Measurements from ENCODE around the gene CENPE.
A peak's percentile ranks its signal among the peaks of the same experiment; 100 is the strongest.
"Not testable (repeated sequence)": the region's sequence is repeated elsewhere in the genome, so short reads cannot be mapped to it uniquely, and the experiment has no call there.

Gene CENPE

GRCh38 chr4:103198111-103198765 is at the start of gene CENPE:
Gene CENPE (minus strand): TSS chr4:103198343. CDS start chr4:103198319, 24 bp downstream.
- peak; percentile 78 for DNase-seq

DNA sequence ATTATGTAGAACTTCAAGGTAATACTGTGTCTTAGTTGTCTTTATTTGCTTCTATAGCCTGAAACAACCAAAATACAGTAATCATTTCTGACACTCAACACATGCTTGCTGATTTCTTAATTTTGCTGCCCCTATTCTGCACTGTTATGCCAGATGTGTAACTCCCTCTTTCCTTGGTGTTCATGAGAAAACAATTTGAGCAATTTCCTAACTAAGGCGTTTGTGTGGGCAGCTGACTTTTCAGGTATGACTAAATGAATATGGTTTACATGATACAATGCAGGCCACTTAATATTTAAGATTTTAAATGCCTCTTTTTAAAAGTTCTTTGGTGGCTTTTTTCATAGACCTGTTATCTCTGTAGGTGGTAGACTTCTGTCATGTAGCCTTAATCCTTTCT is 46.1 kb upstream of the CENPE start:
- DNase-seq, result no peak

DNA sequence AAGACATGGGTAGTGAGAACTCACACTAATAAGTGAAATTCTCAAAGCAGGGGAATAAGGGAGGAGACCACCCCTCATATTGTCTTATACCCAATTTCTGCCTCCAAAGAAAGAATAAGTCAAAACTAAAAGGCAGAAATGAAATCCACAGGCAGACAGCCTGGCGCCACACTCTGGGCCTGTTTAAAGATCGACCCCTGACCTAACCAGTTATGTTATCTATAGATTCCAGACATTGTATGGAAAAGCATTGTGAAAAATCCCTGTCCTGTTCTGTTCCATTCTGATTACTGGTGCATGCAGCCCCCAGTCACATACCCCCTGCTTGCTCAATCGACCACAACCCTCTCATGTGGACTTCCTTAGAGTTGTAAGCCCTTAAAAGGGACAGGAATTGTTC is 32.8 kb upstream of the CENPE start:
- not testable (repeated sequence) for DNase-seq

- DNase-seq, result not testable (repeated sequence)
Measured at GRCh38 chr4:103223556-103223955, 25.4 kb upstream of the CENPE start.

GRCh38 chr4:103207673-103208072 is 9.5 kb upstream of the CENPE start:
- peak; percentile 2 for DNase-seq

DNA sequence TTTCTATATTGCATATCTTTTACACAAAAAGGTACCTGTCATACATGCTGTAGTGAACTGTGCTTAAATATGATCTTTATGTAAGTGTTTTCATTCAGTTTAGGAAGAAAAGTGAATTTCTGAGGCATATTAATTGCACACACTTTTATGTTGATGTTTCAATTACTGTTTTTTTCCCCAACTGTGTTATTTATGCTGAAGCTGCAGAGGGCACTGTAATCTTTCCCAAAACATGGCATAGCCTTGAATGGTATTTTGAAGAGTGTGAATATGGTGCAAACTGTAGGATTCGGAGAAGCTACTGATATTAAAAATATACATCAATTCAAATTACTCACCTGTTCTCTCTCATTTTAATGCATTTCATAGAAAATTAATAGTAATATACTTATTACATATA is 6.0 kb upstream of the CENPE start:
- no peak for DNase-seq

- no peak for DNase-seq
Measured at GRCh38 chr4:103201724-103202123, 3.6 kb upstream of the CENPE start.

DNA sequence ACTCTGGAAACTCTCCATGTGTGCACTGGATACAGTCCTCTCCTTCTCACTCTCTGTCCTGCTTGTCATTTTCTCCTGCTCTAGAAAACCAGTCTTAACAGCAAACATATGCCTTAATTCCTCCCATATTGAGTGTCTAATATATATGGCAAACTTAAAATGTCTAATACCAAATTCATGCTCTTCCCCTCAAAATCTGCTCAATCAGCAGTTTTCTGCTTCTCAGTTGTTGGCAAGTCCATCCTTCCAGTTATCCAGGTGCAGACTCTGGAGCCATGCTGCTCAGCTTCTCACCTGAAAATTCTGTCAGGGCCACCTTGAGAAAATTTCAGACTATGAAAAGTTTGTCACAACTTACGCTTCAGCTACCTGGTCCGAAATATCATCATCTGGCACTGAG is 3.1 kb upstream of the CENPE start:
- DNase-seq, result no peak

- no peak for DNase-seq
Measured at GRCh38 chr4:103199009-103199408, 866 bp upstream of the CENPE start.

DNA sequence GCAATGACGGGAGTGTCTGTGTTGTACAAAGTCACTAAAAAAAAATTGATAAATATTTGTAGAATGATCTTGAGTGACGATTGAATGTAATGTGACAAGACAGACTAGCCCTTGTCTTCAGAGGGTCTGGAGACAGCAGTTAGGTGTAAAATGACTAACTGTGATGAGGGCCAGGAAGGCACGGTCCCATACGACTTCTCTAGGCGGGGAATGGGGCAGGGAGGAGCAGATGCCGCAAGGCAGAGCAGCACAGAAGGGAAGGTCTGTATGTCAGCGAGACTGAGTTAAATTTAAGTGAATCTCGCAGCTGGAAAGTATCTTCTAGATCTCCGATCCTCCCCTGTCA is 405 bp downstream of the CENPE start:
- DNase-seq, result no peak

- DNase-seq, result no peak
Measured at GRCh38 chr4:103193457-103193856, 4.7 kb downstream of the CENPE start.

DNA sequence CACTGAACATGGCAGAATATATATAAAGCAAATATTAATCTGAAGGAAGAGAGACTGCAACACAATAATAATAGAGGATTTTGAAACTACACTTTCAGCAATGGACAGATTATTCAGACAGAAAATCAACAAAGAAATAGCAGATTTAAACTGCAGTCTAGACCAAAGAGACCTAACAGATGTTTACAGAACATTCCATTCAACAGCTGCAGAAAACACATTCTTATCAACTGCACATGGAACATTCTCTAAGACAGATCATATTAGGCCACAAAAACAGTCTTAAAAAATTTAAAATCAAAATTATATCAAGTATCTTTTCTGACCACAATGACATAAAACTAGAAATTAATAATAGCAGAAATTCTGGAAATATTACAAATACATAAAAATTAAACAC is 27.1 kb downstream of the CENPE start:
- no peak for DNase-seq

DNA sequence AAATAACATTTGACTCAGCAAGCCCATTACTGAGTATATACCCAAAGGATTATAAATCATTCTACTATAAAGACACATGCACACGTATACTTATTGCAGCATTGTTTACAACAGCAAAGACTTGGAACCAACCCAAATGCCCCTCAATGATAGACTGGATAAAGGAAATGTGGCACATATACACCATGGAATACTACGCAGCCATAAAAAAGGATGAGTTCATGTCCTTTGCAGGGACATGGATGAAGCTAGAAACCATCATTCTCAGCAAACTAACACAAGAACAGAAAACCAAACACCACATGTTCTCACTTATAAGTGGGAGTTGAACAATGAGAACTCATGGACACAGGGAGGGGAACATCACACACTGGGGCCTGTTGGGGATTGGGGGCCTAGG is 28.4 kb downstream of the CENPE start:
- not testable (repeated sequence) for DNase-seq

DNA sequence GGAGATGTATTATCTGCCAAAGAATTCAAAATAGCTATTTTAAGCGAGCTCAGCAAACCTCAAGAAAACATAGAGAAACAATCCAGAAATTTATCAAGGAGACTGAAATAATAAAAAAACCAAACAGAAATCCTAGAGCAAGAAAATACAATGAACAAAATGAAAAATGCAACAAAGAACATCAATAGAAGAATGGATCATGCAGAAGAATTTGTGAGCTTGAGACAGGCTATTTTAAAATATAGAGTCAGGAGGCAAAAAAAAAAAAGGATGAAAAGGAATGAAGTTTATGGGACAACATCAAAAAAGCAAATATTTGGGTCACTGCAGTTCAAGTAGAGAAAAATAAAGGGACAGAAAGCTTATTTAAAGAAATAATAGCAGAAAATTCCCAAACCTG is 29.1 kb downstream of the CENPE start:
- no peak for DNase-seq

GRCh38 chr4:103162176-103162575 is 36.0 kb downstream of the CENPE start:
- DNase-seq, result no peak

GRCh38 chr4:103158760-103159159 is 39.4 kb downstream of the CENPE start:
- DNase-seq, result no peak

DNA sequence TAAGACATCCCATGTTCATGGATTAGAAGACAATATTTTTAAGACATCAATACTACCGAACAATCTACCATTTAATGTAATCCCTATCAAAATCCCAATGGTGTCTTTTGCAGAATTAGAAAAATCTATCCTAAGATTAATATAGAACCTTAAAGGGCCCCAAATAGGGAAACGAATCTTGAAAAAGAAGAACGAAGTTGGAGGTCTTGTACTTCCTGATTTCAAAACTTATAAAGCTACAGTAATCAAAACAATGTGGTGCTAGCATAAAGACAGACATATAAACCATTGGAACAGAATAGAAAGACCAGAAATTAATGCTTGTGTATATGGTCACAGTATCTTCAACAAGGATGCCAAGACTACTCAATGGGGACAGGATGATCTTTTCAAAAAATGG is 42.0 kb downstream of the CENPE start:
- no peak for DNase-seq

- no peak for DNase-seq
Measured at GRCh38 chr4:103152381-103152780, 45.8 kb downstream of the CENPE start.

GRCh38 chr4:103150677-103151076 is 47.5 kb downstream of the CENPE start:
- DNase-seq, result no peak

- no peak for DNase-seq
Measured at GRCh38 chr4:103144926-103145325, 53.2 kb downstream of the CENPE start.

DNA sequence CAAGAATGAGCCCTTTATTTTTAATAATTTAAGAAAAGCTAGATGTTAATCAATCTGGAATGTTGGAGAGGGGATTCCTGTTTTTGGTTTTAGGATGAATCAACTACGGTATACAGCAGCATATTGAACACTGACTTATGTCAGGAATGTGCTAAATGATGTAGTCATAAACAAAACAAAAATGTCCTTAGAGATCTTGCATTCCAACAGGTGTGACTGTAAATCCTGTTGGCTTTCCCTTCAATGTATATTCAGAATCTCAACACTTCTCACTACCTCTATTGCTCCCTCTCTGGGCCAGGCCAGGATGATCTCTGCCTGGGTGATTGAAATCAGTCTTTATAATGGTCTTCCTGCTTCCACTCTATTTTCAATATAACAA is 60.7 kb downstream of the CENPE start:
- no peak for DNase-seq

GRCh38 chr4:103136671-103137445 is 61.3 kb downstream of the CENPE start:
- no peak for DNase-seq

GRCh38 chr4:103129174-103129573 is 69.0 kb downstream of the CENPE start:
- DNase-seq, result no peak

- no peak for DNase-seq
Measured at GRCh38 chr4:103126126-103126525, 72.0 kb downstream of the CENPE start.

DNA sequence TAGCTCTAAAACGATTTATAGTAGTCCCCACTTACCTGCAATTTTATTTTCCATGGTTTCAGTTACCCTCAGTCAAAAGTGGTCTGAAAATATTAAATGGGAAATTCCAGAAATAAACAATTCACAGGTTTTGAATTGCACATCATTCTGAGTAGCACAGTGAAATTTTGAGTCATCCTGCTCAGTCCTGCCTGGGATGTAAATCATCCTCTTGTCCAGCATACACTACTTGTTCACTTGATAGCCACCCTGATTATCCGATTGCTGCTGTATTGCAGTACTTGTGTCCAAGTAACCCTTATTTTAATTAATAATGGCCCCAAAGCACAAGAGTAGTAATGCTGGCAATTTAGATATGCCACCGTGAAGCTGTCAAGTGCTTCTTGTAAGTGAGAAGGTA is 75.0 kb downstream of the CENPE start:
- no peak for DNase-seq

Measured in NCI-H510A treated with DMSO at 0.1 percent for 48 hours (cell line).